OCI-M2 (cell line): Measurements from ENCODE around the gene SLC45A2.
"Not testable (repeated sequence)": the region's sequence is repeated elsewhere in the genome, so short reads cannot be mapped to it uniquely, and the experiment has no call there.

Source experiments
- DNase-seq: peaks from one replicate; lab custom pipeline; 2025; ENCODE audit not compliant: unreplicated experiment; lab: John Stamatoyannopoulos, UW

SLC45A2 gene

GRCh38 chr5:33984671-33985124 is at the start of gene SLC45A2:
TSS of gene SLC45A2 (minus strand) at chr5:33984693. CDS start at chr5:33984583, 110 bp downstream.
- no peak for DNase-seq

GRCh38 chr5:34031966-34032365 is 47.5 kb upstream of the SLC45A2 start:
- DNase-seq = no peak

GRCh38 chr5:34031117-34031516 is 46.6 kb upstream of the SLC45A2 start:
- DNase-seq = no peak

GRCh38 chr5:34030585-34030984 is 46.1 kb upstream of the SLC45A2 start:
- DNase-seq = not testable (repeated sequence)

- DNase-seq = no peak
These were observed 45.6 kb upstream of the SLC45A2 start for GRCh38 chr5:34030048-34030447.

GRCh38 chr5:34028349-34028748 is 43.9 kb upstream of the SLC45A2 start:
- DNase-seq = no peak

GRCh38 chr5:34026089-34026761 is 41.7 kb upstream of the SLC45A2 start:
- DNase-seq = no peak

- DNase-seq = no peak
These were observed 37.7 kb upstream of the SLC45A2 start for GRCh38 chr5:34022121-34022705.

GRCh38 chr5:34021334-34021733 is 36.8 kb upstream of the SLC45A2 start:
- DNase-seq = no peak

- no peak for DNase-seq
These were observed 36.2 kb upstream of the SLC45A2 start for GRCh38 chr5:34020726-34021125.

- no peak for DNase-seq
These were observed 32.8 kb upstream of the SLC45A2 start for GRCh38 chr5:34017254-34017653.

GRCh38 chr5:34016750-34017149 is 32.3 kb upstream of the SLC45A2 start:
- no peak for DNase-seq

- DNase-seq = no peak
These were observed 31.7 kb upstream of the SLC45A2 start for GRCh38 chr5:34016222-34016621.

GRCh38 chr5:34015120-34015822 is 30.8 kb upstream of the SLC45A2 start:
- no peak for DNase-seq

GRCh38 chr5:34014626-34015025 is 30.1 kb upstream of the SLC45A2 start:
- DNase-seq = no peak

- DNase-seq = no peak
These were observed 29.1 kb upstream of the SLC45A2 start for GRCh38 chr5:34013547-34013946.

GRCh38 chr5:34012791-34013190 is 28.3 kb upstream of the SLC45A2 start:
- DNase-seq = no peak

- DNase-seq = no peak
These were observed 27.0 kb upstream of the SLC45A2 start for GRCh38 chr5:34011536-34011935.

- DNase-seq = not testable (repeated sequence)
These were observed 25.7 kb upstream of the SLC45A2 start for GRCh38 chr5:34010146-34010545.

- DNase-seq = no peak
These were observed 25.1 kb upstream of the SLC45A2 start for GRCh38 chr5:34009610-34010009.

- no peak for DNase-seq
These were observed 24.3 kb upstream of the SLC45A2 start for GRCh38 chr5:34008802-34009201.
